ENCODE results near the gene NAV2.
"Not testable (repeated sequence)": the region's sequence is repeated elsewhere in the genome, so short reads cannot be mapped to it uniquely, and the experiment has no call there.

The NAV2 gene

GRCh38 chr11:20110908-20111669 lies 398.5 kb downstream of the NAV2 start:
- DNase-seq, result peak in 2 of 5 experiments; percentile 13 to 58

GRCh38 chr11:20111871-20112270 lies 399.2 kb downstream of the NAV2 start:
- DNase-seq, result no peak

GRCh38 chr11:20112291-20113148 lies 399.9 kb downstream of the NAV2 start:
- DNase-seq, result no peak

GRCh38 chr11:20113149-20113438 lies 400.5 kb downstream of the NAV2 start:
- DNase-seq, result no peak

- no peak for DNase-seq
Observed at GRCh38 chr11:20114588-20114987, 402.0 kb downstream of the NAV2 start.

- no peak for DNase-seq
Observed at GRCh38 chr11:20116825-20117224, 404.2 kb downstream of the NAV2 start.

GRCh38 chr11:20117291-20117690 lies 404.7 kb downstream of the NAV2 start:
- DNase-seq, result no peak

GRCh38 chr11:20118209-20118608 lies 405.6 kb downstream of the NAV2 start:
- no peak for DNase-seq

- no peak for DNase-seq
Observed at GRCh38 chr11:20119315-20119714, 406.7 kb downstream of the NAV2 start.

GRCh38 chr11:20120134-20120925 lies 407.7 kb downstream of the NAV2 start:
- no peak for DNase-seq

- no peak for DNase-seq
Observed at GRCh38 chr11:20122131-20122530, 409.5 kb downstream of the NAV2 start.

- DNase-seq, result no peak
Observed at GRCh38 chr11:20125927-20126326, 413.3 kb downstream of the NAV2 start.

GRCh38 chr11:20126724-20127123 lies 414.1 kb downstream of the NAV2 start:
- no peak for DNase-seq

- DNase-seq, result peak; percentile 24 to 65 (median 60)
Observed at GRCh38 chr11:20127671-20128527, 415.3 kb downstream of the NAV2 start.

GRCh38 chr11:20128528-20128825 lies 415.8 kb downstream of the NAV2 start:
- DNase-seq, result not testable (repeated sequence)

GRCh38 chr11:20129665-20130064 lies 417.0 kb downstream of the NAV2 start:
- DNase-seq, result no peak

GRCh38 chr11:20131788-20132666 lies 419.4 kb downstream of the NAV2 start:
- peak in 2 of 5 experiments; percentile 14 to 38 for DNase-seq

- DNase-seq, result no peak
Observed at GRCh38 chr11:20132667-20133039, 420.0 kb downstream of the NAV2 start.

- DNase-seq, result no peak
Observed at GRCh38 chr11:20134991-20135736, 422.5 kb downstream of the NAV2 start.

GRCh38 chr11:20137637-20138036 lies 425.0 kb downstream of the NAV2 start:
- no peak for DNase-seq

GRCh38 chr11:20138707-20139106 lies 426.1 kb downstream of the NAV2 start:
- no peak for DNase-seq
